ENCODE results near the gene CROCC. TPM values are rescaled to one million over a fixed set of nuclear protein-coding genes. Genes with fewer than 3 reads are reported as not detected.

The CROCC gene
- total RNA-seq, 1 donor from 2014 or later: 51.5 TPM

GRCh38 chr1:17021896-17022295, 100.2 kb downstream of the CROCC start:
- H3K36me3 Mint-ChIP-seq (ENCODE audit: insufficient read depth): peaks cover 18% of the 10 kb centered on the region
- H3K27ac Mint-ChIP-seq: no peak overlapping the region
- no peaks in the 10 kb centered on the region for H3K4me1 Mint-ChIP-seq (ENCODE audit: low read depth)
- no peak for TF ChIP-seq CTCF (IDR thresholded peaks at IDR 0.05; ENCODE audit: unreplicated experiment)
- no peak overlapping the region for H3K4me3 Mint-ChIP-seq (ENCODE audit: low read depth)
- no peaks in the 10 kb centered on the region for H3K9me3 Mint-ChIP-seq (ENCODE audit: low read depth)
- no peaks in the 10 kb centered on the region for H3K27me3 Mint-ChIP-seq
- no peak for DNase-seq (ENCODE audit: low spot score, unreplicated experiment)

Other genes with a start within 250 kb of the CROCC start
- 3,923 and 3,957 TPM in 2 replicates for gene RNU1-4, start 181.4 kb upstream of the CROCC start, total RNA-seq
- gene RNU1-2, start 26.0 kb upstream of the CROCC start, total RNA-seq: 3,923 and 3,957 TPM in 2 replicates
- gene MFAP2, start 58.7 kb downstream of the CROCC start, total RNA-seq: 170 and 174 TPM in 2 replicates
- 65.8 and 69.2 TPM in 2 replicates for gene ATP13A2, start 90.0 kb downstream of the CROCC start, total RNA-seq
- 46.3 and 51.6 TPM in 2 replicates for gene SDHB, start 132.1 kb downstream of the CROCC start, total RNA-seq
- 0.50 and 0.87 TPM in 2 replicates for gene PADI2, start 197.5 kb downstream of the CROCC start, total RNA-seq